Erythroblast (primary cell): ENCODE data around the gene CD2BP2.

Experiments used
- GATA1 ChIP-seq: IDR thresholded peaks from 2 replicates; pipeline ENCODE4 v1.6.1; 2011; ENCODE audit warnings: low read depth, mild to moderate bottlenecking, control low read depth, low read length, moderate library complexity
- POLR2A ChIP-seq: IDR thresholded peaks from 2 replicates; pipeline ENCODE4 v1.6.1; 2011; ENCODE audit warnings: mild to moderate bottlenecking, low read length

DNA sequence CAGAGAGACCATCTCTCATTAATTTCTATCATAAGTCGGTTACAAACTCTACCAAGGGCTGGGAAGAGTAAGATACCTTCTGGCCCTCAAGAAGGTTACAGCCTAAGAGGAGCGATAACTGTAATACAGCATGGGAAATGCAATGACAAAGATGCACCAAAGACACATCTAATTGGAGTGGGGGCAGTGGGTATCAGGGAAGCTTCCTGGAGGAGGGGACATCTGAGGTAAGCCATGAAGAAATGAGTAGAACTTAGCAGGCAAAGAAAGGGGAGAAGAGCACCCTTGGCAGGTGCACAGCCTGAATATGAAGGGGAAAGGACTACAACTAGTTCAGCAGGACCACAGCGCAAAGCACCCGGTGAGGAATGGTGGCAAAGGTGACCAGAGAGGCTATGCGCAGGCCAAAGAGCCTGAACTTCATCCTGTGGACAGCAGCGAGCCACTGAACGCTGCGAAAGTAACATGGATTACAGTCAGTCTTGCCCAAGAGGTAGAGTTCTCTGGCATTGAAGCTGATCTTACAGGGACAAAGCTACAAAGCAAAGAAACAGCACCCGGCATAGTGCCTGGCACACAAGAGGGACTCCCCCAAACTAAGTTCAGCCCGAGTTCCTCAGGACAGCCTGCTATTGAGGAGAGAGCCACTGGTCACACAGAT is 12.4 kb upstream of the CD2BP2 start:
- no peak for TF ChIP-seq POLR2A
- no peak for TF ChIP-seq GATA1
